IPS-18c (cell line): Measurements from ENCODE around the gene CCDC85B.
"Not testable (repeated sequence)": the region's sequence is repeated elsewhere in the genome, so short reads cannot be mapped to it uniquely, and the experiment has no call there.

ENCODE experiments used
- H3K4me3 ChIP-seq: 2 replicates; pipeline ENCODE4 v1.7.0; 2013; ENCODE audit warnings: low read depth, mild to moderate bottlenecking, low read length, moderate library complexity; ENCODE audit not compliant: insufficient read depth
- H3K9me3 ChIP-seq: one replicate; pipeline ENCODE4 v1.6.1; 2013; ENCODE audit warnings: mild to moderate bottlenecking, low read length, moderate library complexity; ENCODE audit not compliant: control insufficient read depth, insufficient read depth

The CCDC85B gene

GRCh38 chr11:65879617-65880016, 10.9 kb upstream of the CCDC85B start, which contains the start of gene CTSW:
Gene CTSW, plus strand, starts transcription at chr11:65879837. Its CDS starts 18 bp downstream, at chr11:65879855.
- no peak within 1 kb of the TSS for H3K4me3 ChIP-seq
- no peaks in the 10 kb centered on the region for H3K9me3 ChIP-seq

- Histone ChIP-seq H3K4me3 (no peak overlapping the region), H3K9me3 (no peaks in the 10 kb centered on the region)
Observed at GRCh38 chr11:65880027-65880426, 10.4 kb upstream of the CCDC85B start.

GRCh38 chr11:65880844-65881421, 9.5 kb upstream of the CCDC85B start:
- no peak overlapping the region for H3K4me3 ChIP-seq
- H3K9me3 ChIP-seq: no peaks in the 10 kb centered on the region

GRCh38 chr11:65882120-65883057, 8.1 kb upstream of the CCDC85B start:
- H3K4me3 ChIP-seq: no peak overlapping the region
- H3K9me3 ChIP-seq: no peaks in the 10 kb centered on the region

GRCh38 chr11:65883058-65883761, 7.3 kb upstream of the CCDC85B start:
- no peak overlapping the region; the same call in 1 of the 2 replicates for H3K4me3 ChIP-seq

GRCh38 chr11:65883786-65884715, 6.4 kb upstream of the CCDC85B start:
- Histone ChIP-seq H3K4me3 (no peak overlapping the region), H3K9me3 (no peaks in the 10 kb centered on the region)

More at GRCh38 chr11:65883058-65883761, 7.3 kb upstream of the CCDC85B start:
- no peaks in the 10 kb centered on the region for H3K9me3 ChIP-seq

GRCh38 chr11:65884716-65885092, 5.8 kb upstream of the CCDC85B start:
- H3K4me3 ChIP-seq: no peak overlapping the region
- H3K9me3 ChIP-seq: no peaks in the 10 kb centered on the region

GRCh38 chr11:65885231-65885630, 5.2 kb upstream of the CCDC85B start:
- H3K4me3 ChIP-seq: no peak overlapping the region
- H3K9me3 ChIP-seq: no peaks in the 10 kb centered on the region

- no peak overlapping the region for H3K4me3 ChIP-seq
- H3K9me3 ChIP-seq: no peaks in the 10 kb centered on the region
Observed at GRCh38 chr11:65885808-65886536, 4.5 kb upstream of the CCDC85B start.

- no peaks in the 10 kb centered on the region for H3K9me3 ChIP-seq
- H3K4me3 ChIP-seq: peak overlapping the region; percentile 94
Observed at GRCh38 chr11:65886826-65887722, 3.4 kb upstream of the CCDC85B start.

- peak overlapping the region; percentile 94 for H3K4me3 ChIP-seq
- H3K9me3 ChIP-seq: no peaks in the 10 kb centered on the region
Observed at GRCh38 chr11:65887723-65888162, 2.7 kb upstream of the CCDC85B start.

- no peaks in the 10 kb centered on the region for H3K9me3 ChIP-seq
- peak within 1 kb of the TSS; percentile 94 for H3K4me3 ChIP-seq
Observed at GRCh38 chr11:65888163-65888814, 2.2 kb upstream of the CCDC85B start, which contains the start of gene FIBP. Gene FIBP, minus strand, starts transcription at chr11:65888471. Its CDS starts 53 bp downstream, at chr11:65888418.

- Histone ChIP-seq H3K9me3 (no peaks in the 10 kb centered on the region), H3K4me3 (peak overlapping the region; percentile 90)
Observed at GRCh38 chr11:65891219-65892136, 1.0 kb downstream of the CCDC85B start.

- peak overlapping the region; percentile 90; the same call in 1 of the 2 replicates for H3K4me3 ChIP-seq
- not testable (repeated sequence) for H3K9me3 ChIP-seq
Observed at GRCh38 chr11:65892137-65892540, 1.7 kb downstream of the CCDC85B start.
